ENCODE results near the gene UFSP1. TPM values are rescaled to one million over a fixed set of nuclear protein-coding genes. Genes with fewer than 3 reads are reported as not detected.

The UFSP1 gene
- total RNA-seq, 6 donors from 2014 or later = 0.55 to 8.5 (median 4.8) TPM; not detected in 1

DNA sequence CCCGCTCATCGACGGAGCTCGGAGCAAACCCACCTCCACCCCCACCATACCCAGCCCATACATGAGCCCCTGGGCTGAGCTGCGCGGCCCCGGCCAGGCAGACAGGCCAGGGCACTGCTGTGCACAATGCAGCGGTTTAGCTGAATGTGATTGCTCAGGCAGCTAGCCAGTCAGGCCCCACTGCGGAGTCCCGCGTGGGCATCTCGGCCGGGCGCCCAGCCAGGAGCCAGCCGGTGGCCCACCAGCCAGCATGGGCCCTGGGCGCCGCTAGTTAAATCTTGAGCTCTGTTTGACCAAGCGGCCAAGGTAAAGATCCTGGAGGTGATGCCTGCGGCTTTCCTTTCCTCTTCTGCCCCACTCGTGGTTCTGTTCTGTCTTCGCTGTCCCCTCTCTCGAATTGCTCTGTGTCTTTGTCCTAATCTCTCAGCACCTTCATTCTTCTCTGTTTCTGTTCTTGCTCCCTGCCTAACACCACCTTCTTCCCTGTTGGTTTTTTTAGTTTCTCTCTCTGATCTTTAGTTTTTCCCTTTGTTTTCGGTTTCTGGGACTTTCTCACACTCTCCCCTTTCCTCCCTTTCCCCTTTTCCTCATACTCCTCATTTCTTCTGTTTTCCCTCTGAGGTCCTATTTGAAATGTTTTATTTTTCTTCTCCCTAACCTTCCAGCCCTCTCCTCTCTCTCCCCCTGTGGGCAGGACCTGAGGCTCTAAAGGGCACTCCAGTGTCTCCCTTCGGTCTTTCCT is 6.6 kb downstream of the UFSP1 start:
- peaks cover 37 to 97% (median 73%) of the 10 kb centered on the region in 4 donors for H3K36me3 ChIP-seq
- H3K27ac ChIP-seq = no peak overlapping the region
- H3K4me3 ChIP-seq = no peak overlapping the region
- WGBS, 2 donors = 92 to 95% methylated on average over 14 to 24 of the region's 24 CpGs
- H3K27me3 ChIP-seq = no peaks in the 10 kb centered on the region
- H3K9me3 ChIP-seq = no peaks in the 10 kb centered on the region
- TF ChIP-seq POLR2A (IDR thresholded peaks at IDR 0.05) (no peak), POLR2AphosphoS5 (IDR thresholded peaks at IDR 0.05) (no peak), EP300 (IDR thresholded peaks at IDR 0.05) (no peak)
- TF ChIP-seq, protein P1, sequence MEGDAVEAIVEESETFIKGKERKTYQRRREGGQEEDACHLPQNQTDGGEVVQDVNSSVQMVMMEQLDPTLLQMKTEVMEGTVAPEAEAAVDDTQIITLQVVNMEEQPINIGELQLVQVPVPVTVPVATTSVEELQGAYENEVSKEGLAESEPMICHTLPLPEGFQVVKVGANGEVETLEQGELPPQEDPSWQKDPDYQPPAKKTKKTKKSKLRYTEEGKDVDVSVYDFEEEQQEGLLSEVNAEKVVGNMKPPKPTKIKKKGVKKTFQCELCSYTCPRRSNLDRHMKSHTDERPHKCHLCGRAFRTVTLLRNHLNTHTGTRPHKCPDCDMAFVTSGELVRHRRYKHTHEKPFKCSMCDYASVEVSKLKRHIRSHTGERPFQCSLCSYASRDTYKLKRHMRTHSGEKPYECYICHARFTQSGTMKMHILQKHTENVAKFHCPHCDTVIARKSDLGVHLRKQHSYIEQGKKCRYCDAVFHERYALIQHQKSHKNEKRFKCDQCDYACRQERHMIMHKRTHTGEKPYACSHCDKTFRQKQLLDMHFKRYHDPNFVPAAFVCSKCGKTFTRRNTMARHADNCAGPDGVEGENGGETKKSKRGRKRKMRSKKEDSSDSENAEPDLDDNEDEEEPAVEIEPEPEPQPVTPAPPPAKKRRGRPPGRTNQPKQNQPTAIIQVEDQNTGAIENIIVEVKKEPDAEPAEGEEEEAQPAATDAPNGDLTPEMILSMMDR (IDR thresholded peaks at IDR 0.05) = no peak
- H3K4me1 ChIP-seq = peaks cover 10 to 20% (median 13%) of the 10 kb centered on the region in 4 donors
- DNase-seq (no peak), ATAC-seq (ENCODE audit: low FRiP score in 2 of 2) (no peak)

DNA sequence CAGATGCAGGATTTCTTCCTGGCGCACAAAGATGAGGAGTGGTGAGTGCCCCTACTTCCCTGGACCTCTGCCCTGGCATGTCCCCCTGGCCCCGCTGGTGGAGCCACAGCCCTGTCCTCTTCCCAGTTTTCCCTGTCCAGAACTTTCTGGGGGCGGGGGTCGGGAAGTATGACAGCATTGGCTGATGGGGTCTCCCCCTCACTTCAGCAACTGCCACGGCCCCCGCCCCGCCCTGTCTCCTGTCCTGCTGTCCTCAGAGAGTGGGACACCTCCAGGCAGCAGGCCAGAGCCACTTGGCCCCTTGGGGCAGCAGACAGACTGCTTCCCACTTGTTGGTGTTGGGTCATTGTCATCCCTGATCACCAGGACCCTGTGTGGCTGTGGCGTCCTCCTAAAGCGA is 7.3 kb downstream of the UFSP1 start:
- ATAC-seq (ENCODE audit: low FRiP score in 2 of 2) (no peak), DNase-seq (no peak)
- Histone ChIP-seq H3K9me3 (no peaks in the 10 kb centered on the region), H3K27me3 (no peaks in the 10 kb centered on the region), H3K27ac (no peak overlapping the region), H3K4me1 (peaks cover 7 to 14% (median 10%) of the 10 kb centered on the region in 4 donors), H3K36me3 (peaks cover 37 to 91% (median 68%) of the 10 kb centered on the region in 4 donors), H3K4me3 (no peak overlapping the region)
- 97 to 99% methylated on average over 9 of the region's 9 CpGs for WGBS, 2 donors
- TF ChIP-seq EP300 (IDR thresholded peaks at IDR 0.05) = no peak
- TF ChIP-seq POLR2A (IDR thresholded peaks at IDR 0.05) = no peak
- TF ChIP-seq, protein P1 (IDR thresholded peaks at IDR 0.05) = no peak
- TF ChIP-seq POLR2AphosphoS5 (IDR thresholded peaks at IDR 0.05) = no peak

DNA sequence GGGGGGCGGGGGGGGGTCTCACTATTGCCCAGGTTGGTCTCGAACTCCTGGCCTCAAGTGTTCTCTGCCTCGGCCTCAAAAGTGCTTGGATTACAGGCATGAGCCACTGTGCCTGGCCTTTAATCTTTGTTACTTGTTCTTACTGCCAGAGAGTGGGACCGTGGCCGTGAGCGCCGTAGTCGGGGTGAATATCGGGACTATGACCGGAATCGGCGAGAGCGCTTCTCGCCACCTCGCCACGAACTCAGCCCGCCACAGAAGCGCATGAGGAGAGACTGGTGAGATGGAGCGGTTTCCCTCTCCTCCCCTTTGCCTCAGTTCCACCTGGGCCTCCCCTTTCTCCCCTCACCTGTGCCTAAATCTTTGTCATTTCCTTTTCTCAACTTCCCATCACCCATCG is 8.4 kb downstream of the UFSP1 start:
- Histone ChIP-seq H3K27me3 (no peaks in the 10 kb centered on the region), H3K27ac (no peak overlapping the region), H3K9me3 (no peaks in the 10 kb centered on the region), H3K36me3 (peaks cover 30 to 81% (median 58%) of the 10 kb centered on the region in 4 donors), H3K4me3 (no peak overlapping the region), H3K4me1 (peaks cover 15 to 22% (median 18%) of the 10 kb centered on the region in 4 donors)
- no peak for ATAC-seq (ENCODE audit: low FRiP score in 2 of 2)
- TF ChIP-seq EP300 (IDR thresholded peaks at IDR 0.05) = no peak
- TF ChIP-seq, protein P1 (IDR thresholded peaks at IDR 0.05) = no peak
- no peak for TF ChIP-seq POLR2AphosphoS5 (IDR thresholded peaks at IDR 0.05)
- TF ChIP-seq POLR2A (IDR thresholded peaks at IDR 0.05) = no peak
- 94 to 96% methylated on average over 20 of the region's 20 CpGs for WGBS, 2 donors
- DNase-seq = no peak

DNA sequence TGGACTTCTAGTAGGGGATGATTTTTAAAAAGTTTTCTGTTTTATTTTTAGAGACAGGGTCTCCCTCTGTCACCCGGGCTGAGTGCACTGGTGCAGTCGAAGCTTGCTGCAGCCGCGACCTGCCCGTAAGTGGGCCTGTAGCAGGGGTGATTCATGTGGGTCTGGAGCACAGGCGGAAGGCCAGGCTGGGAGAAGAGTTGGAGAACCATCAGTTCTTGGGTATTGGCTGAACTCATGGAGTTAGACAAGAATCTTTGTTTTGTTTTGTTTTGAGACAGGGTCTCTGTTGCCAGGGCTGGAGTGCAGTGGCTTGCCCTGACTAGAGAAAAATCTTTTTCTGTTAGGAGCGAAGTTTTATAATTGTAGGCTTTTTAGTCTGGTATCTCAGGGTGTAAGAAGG is 8.9 kb downstream of the UFSP1 start:
- Histone ChIP-seq H3K9me3 (no peaks in the 10 kb centered on the region), H3K4me3 (no peak overlapping the region), H3K27me3 (no peaks in the 10 kb centered on the region), H3K36me3 (peaks cover 28 to 76% (median 53%) of the 10 kb centered on the region in 4 donors), H3K27ac (no peak overlapping the region), H3K4me1 (peaks cover 20 to 27% (median 23%) of the 10 kb centered on the region in 4 donors)
- TF ChIP-seq, protein P1 (IDR thresholded peaks at IDR 0.05) = no peak
- TF ChIP-seq POLR2AphosphoS5 (IDR thresholded peaks at IDR 0.05) = no peak
- no peak for TF ChIP-seq POLR2A (IDR thresholded peaks at IDR 0.05)
- no peak for TF ChIP-seq EP300 (IDR thresholded peaks at IDR 0.05)
- no peak for DNase-seq
- 94% methylated on average over 7 of the region's 7 CpGs for WGBS, 2 donors
- no peak for ATAC-seq (ENCODE audit: low FRiP score in 2 of 2)
